ENCODE measurements around the gene CC2D2A.

DNA sequence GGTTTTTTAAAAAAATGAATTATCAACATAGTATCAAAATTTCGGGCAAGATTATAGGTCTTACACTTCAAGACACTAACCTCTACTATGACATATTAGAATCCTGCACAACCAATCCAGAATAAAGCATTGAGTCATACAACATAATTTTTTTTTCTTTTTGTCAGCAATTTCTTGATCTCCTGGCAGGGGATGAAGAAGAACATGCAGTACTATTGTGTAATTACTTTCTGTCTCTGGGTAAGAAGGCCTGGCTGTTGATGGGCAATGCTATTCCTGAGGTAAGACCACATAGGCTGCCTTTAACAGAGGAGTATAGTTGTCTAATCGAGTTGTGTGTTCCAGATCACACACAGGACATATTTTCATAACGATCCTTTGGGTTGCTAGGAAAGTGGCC lies 118.0 kb downstream of the CC2D2A start:
- TF ChIP-seq POLR2A (IDR thresholded peaks at IDR 0.05) (no peak), POLR2AphosphoS5 (IDR thresholded peaks at IDR 0.05) (no peak)
- TF ChIP-seq, protein P1, sequence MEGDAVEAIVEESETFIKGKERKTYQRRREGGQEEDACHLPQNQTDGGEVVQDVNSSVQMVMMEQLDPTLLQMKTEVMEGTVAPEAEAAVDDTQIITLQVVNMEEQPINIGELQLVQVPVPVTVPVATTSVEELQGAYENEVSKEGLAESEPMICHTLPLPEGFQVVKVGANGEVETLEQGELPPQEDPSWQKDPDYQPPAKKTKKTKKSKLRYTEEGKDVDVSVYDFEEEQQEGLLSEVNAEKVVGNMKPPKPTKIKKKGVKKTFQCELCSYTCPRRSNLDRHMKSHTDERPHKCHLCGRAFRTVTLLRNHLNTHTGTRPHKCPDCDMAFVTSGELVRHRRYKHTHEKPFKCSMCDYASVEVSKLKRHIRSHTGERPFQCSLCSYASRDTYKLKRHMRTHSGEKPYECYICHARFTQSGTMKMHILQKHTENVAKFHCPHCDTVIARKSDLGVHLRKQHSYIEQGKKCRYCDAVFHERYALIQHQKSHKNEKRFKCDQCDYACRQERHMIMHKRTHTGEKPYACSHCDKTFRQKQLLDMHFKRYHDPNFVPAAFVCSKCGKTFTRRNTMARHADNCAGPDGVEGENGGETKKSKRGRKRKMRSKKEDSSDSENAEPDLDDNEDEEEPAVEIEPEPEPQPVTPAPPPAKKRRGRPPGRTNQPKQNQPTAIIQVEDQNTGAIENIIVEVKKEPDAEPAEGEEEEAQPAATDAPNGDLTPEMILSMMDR (IDR thresholded peaks at IDR 0.05) = no peak
